ENCODE data around the gene C16orf74. TPM values are rescaled to one million over a fixed set of nuclear protein-coding genes. Genes with fewer than 3 reads are reported as not detected.
A peak's percentile ranks its signal among the peaks of the same experiment; 100 is the strongest.

The C16orf74 gene
- total RNA-seq, 6 experiments from 2014 or later, result 13.4 to 18.6 (median 15.7) TPM

DNA sequence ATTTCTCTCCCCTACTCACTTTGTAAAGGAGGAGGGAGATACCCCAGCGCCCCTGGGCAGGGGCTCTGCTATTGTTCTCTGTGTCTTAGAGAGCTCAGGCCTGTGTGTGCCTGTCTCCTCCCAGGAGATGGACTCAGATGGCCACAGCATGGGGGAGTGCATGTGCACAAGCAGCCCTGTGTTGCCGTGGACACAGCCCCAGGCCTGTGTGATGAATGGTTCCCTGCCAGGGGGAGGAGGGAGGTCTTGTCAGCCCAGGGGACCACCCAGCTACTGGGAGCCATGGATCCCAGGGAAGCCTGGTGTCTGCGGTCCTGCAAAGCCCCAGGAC, 88.4 kb downstream of the C16orf74 start:
- TF ChIP-seq CTCF (IDR thresholded peaks at IDR 0.05), result no peak
- no peak overlapping the region for H3K4me3 Mint-ChIP-seq
- H3K27ac Mint-ChIP-seq, result no peak overlapping the region
- no peaks in the 10 kb centered on the region for H3K9me3 Mint-ChIP-seq
- DNase-seq, result no peak
- H3K36me3 Mint-ChIP-seq (ENCODE audit: low read depth), result peaks cover 27% of the 10 kb centered on the region
- peaks cover 7% of the 10 kb centered on the region for H3K4me1 Mint-ChIP-seq (ENCODE audit: low read depth)
- peaks cover 16% of the 10 kb centered on the region for H3K27me3 Mint-ChIP-seq (ENCODE audit: insufficient read depth)

- Mint-ChIP-seq H3K36me3 (ENCODE audit: low read depth) (peaks cover 23% of the 10 kb centered on the region), H3K4me3 (no peak overlapping the region), H3K27me3 (ENCODE audit: insufficient read depth) (peaks cover 16% of the 10 kb centered on the region), H3K9me3 (no peaks in the 10 kb centered on the region), H3K27ac (no peak overlapping the region), H3K4me1 (ENCODE audit: low read depth) (peaks cover 7% of the 10 kb centered on the region)
- no peak for DNase-seq
- TF ChIP-seq CTCF (IDR thresholded peaks at IDR 0.05), result no peak
These were observed 89.0 kb downstream of the C16orf74 start for GRCh38 chr16:85661740-85662481.

GRCh38 chr16:85660843-85661739, 89.8 kb downstream of the C16orf74 start:
- no peak for DNase-seq
- peaks cover 13% of the 10 kb centered on the region for H3K27me3 Mint-ChIP-seq (ENCODE audit: insufficient read depth)
- H3K9me3 Mint-ChIP-seq, result no peaks in the 10 kb centered on the region
- peaks cover 7% of the 10 kb centered on the region for H3K4me1 Mint-ChIP-seq (ENCODE audit: low read depth)
- peaks cover 16% of the 10 kb centered on the region for H3K36me3 Mint-ChIP-seq (ENCODE audit: low read depth)
- H3K4me3 Mint-ChIP-seq, result no peak overlapping the region
- H3K27ac Mint-ChIP-seq, result no peak overlapping the region
- no peak for TF ChIP-seq CTCF (IDR thresholded peaks at IDR 0.05)

DNA sequence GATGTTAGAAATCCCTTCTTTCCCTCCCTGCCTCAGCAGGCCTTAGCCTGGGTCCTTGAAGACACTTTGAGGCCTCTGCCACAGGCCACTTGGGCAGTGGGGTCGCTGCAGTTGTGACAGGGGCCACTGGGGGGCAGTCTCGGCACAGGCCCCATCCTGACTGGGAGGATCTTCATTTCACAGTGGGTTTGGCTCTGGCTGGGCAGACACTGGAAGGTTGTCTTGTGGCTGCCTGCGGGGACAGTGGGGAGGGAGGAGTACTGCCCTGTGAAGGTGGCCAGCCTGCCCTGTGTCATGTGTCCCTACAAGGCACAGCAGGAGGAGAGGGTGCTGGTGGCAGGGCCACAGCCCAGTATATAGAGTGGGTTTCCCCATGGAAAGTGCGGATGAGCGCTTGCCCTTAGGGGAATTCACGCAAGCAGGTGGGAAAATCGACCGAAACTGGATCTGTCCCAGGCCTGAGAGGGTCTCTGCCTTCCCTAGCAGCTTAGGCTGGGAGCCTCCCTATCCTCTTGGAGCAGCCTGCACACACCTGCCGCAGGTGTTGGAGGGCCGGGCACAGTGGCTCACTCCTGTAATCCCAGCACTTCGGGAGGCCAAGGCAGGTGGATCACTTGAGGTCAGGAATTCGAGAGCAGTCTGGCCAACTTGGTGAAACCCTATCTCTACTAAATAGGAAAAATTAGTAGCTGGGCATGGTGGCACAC, 90.9 kb downstream of the C16orf74 start:
- peak; percentile 94 for TF ChIP-seq CTCF (IDR thresholded peaks at IDR 0.05)
- H3K4me1 Mint-ChIP-seq (ENCODE audit: low read depth), result peaks cover 7% of the 10 kb centered on the region
- peak overlapping the region; percentile 16; the same call in 1 of the 2 replicates for H3K27ac Mint-ChIP-seq
- H3K27me3 Mint-ChIP-seq (ENCODE audit: insufficient read depth), result peaks cover 13% of the 10 kb centered on the region
- H3K4me3 Mint-ChIP-seq, result no peak overlapping the region; the same call in 1 of the 2 replicates
- no peaks in the 10 kb centered on the region for H3K9me3 Mint-ChIP-seq
- H3K36me3 Mint-ChIP-seq (ENCODE audit: low read depth), result peaks cover 6% of the 10 kb centered on the region
- DNase-seq, result peak; percentile 37

GRCh38 chr16:85659336-85659735, 91.6 kb downstream of the C16orf74 start:
- peak overlapping the region; percentile 16; the same call in 1 of the 2 replicates for H3K27ac Mint-ChIP-seq
- no peaks in the 10 kb centered on the region for H3K9me3 Mint-ChIP-seq
- no peak overlapping the region; the same call in 1 of the 2 replicates for H3K4me3 Mint-ChIP-seq
- peaks cover 1% of the 10 kb centered on the region; the same call in 1 of the 2 replicates for H3K36me3 Mint-ChIP-seq (ENCODE audit: low read depth)
- peaks cover 7% of the 10 kb centered on the region for H3K4me1 Mint-ChIP-seq (ENCODE audit: low read depth)
- peaks cover 13% of the 10 kb centered on the region for H3K27me3 Mint-ChIP-seq (ENCODE audit: insufficient read depth)
- no peak for DNase-seq
- TF ChIP-seq CTCF (IDR thresholded peaks at IDR 0.05), result no peak

Data from HFFc6 (cell line).